WTC11 (cell line): ENCODE data around the gene SENP5. TPM values are rescaled to one million over a fixed set of nuclear protein-coding genes. Genes with fewer than 3 reads are reported as not detected.

Experiments
- ATAC-seq: fragments of 200-7000 bp; cut with Tn5 transposase; 2 replicates; pipeline ENCODE4 v1.10.0; 2021; ENCODE audit warnings: mild to moderate bottlenecking, moderate library complexity
- CTCF ChIA-PET: fragments of 300-600 bp; sonication (Branson Sonifier 250); formaldehyde crosslinking; loops from one replicate; lab custom pipeline; 2021; ENCODE audit warnings: antibody characterized with exemption; lab: Charles Lee
- POLR2A ChIA-PET: fragments of 350-600 bp; sonication (Branson Sonifier 250); formaldehyde crosslinking; loops from one replicate; lab custom pipeline; 2021; ENCODE audit warnings: antibody characterized with exemption; lab: Charles Lee
- DNase-seq: peaks from one replicate; pipeline ENCODE4 v3.0.0; 2021; ENCODE audit warnings: low spot score
- H3K27ac Mint-ChIP-seq: 2 replicates; pipeline ENCODE4 v1.8.0; 2021; ENCODE audit warnings: mixed read lengths
- H3K27me3 Mint-ChIP-seq: 2 replicates; pipeline ENCODE4 v1.8.0; 2021; ENCODE audit warnings: low read depth, mild to moderate bottlenecking, moderate library complexity, mixed read lengths
- H3K36me3 Mint-ChIP-seq: 2 replicates; pipeline ENCODE4 v1.8.0; 2021; ENCODE audit warnings: mixed read lengths
- H3K4me1 Mint-ChIP-seq: 2 replicates; pipeline ENCODE4 v1.8.0; 2022; ENCODE audit warnings: mixed read lengths
- H3K4me3 Mint-ChIP-seq: 2 replicates; pipeline ENCODE4 v1.8.0; 2021; ENCODE audit warnings: mild to moderate bottlenecking, moderate library complexity, mixed read lengths
- H3K9me3 Mint-ChIP-seq: 2 replicates; pipeline ENCODE4 v1.8.0; 2021; ENCODE audit warnings: mixed read lengths
- ATF1 ChIP-seq: sonication (generic); formaldehyde crosslinking; IDR thresholded peaks from 2 replicates; pipeline ENCODE4 v1.8.1; 2023; ENCODE audit warnings: mild to moderate bottlenecking, moderate library complexity, missing genetic modification reagents
- ERG ChIP-seq: fragments of 250-450 bp; sonication (Bioruptor Pico); IDR thresholded peaks from 2 replicates; pipeline ENCODE4 v1.8.0; 2021; ENCODE audit warnings: mild to moderate bottlenecking
- FOXK1 ChIP-seq: sonication (generic); formaldehyde crosslinking; IDR thresholded peaks from 2 replicates; pipeline ENCODE4 v1.8.0; 2022; ENCODE audit warnings: mild to moderate bottlenecking, moderate library complexity, missing genetic modification reagents
- IRF1 ChIP-seq: sonication (generic); formaldehyde crosslinking; IDR thresholded peaks from 2 replicates; pipeline ENCODE4 v1.8.0; 2023; ENCODE audit warnings: missing genetic modification reagents
- KAT7 ChIP-seq: sonication (generic); formaldehyde crosslinking; IDR thresholded peaks from 2 replicates; pipeline ENCODE4 v1.8.1; 2023; ENCODE audit warnings: missing genetic modification reagents, mild to moderate bottlenecking, borderline replicate concordance
- PREB ChIP-seq: sonication (generic); formaldehyde crosslinking; IDR thresholded peaks from 2 replicates; pipeline ENCODE4 v1.8.1; 2022; ENCODE audit warnings: mild to moderate bottlenecking, missing genetic modification reagents, moderate library complexity, borderline replicate concordance
- PRRX2 ChIP-seq: fragments of 250-450 bp; sonication (Bioruptor Pico); IDR thresholded peaks from 2 replicates; pipeline ENCODE4 v1.8.0; 2021; ENCODE audit warnings: mild to moderate bottlenecking
- RELA ChIP-seq: sonication (generic); formaldehyde crosslinking; IDR thresholded peaks from 2 replicates; pipeline ENCODE4 v1.8.1; 2022; ENCODE audit warnings: missing genetic modification reagents, mild to moderate bottlenecking, borderline replicate concordance
- TCF7 ChIP-seq: sonication (generic); formaldehyde crosslinking; IDR thresholded peaks from 2 replicates; pipeline ENCODE4 v1.8.0; 2022; ENCODE audit warnings: mild to moderate bottlenecking, low read depth, missing genetic modification reagents, moderate library complexity
- ZNF121 ChIP-seq: sonication (generic); formaldehyde crosslinking; IDR thresholded peaks from 2 replicates; pipeline ENCODE4 v1.8.0; 2023; ENCODE audit warnings: missing genetic modification reagents
- ZNF281 ChIP-seq: sonication (generic); formaldehyde crosslinking; IDR thresholded peaks from 2 replicates; pipeline ENCODE4 v1.8.0; 2023; ENCODE audit warnings: mild to moderate bottlenecking, missing genetic modification reagents
- ZNF317 ChIP-seq: sonication (generic); formaldehyde crosslinking; IDR thresholded peaks from 2 replicates; pipeline ENCODE4 v1.8.1; 2023; ENCODE audit warnings: low read depth, mild to moderate bottlenecking, moderate library complexity, missing genetic modification reagents, borderline replicate concordance
- ZNF396 ChIP-seq: fragments of 250-450 bp; sonication (Bioruptor Pico); IDR thresholded peaks from 2 replicates; pipeline ENCODE4 v1.8.0; 2021; ENCODE audit warnings: mild to moderate bottlenecking, moderate library complexity, borderline replicate concordance
- total RNA-seq: library from RNA; stranded (reverse); gene quantifications from 3 replicates; pipeline ENCODE4 v1.2.3, GENCODE V29; 2021
- TF ChIP-seq, protein P1 (sequence below): sonication (generic); formaldehyde crosslinking; IDR thresholded peaks from 2 replicates; pipeline ENCODE4 v1.8.1; 2023; ENCODE audit warnings: mild to moderate bottlenecking, moderate library complexity, missing genetic modification reagents
- TF ChIP-seq, protein P2 (sequence below): sonication (generic); formaldehyde crosslinking; IDR thresholded peaks from 2 replicates; pipeline ENCODE4 v1.8.1; 2023; ENCODE audit warnings: mild to moderate bottlenecking, missing genetic modification reagents, moderate library complexity
- TF ChIP-seq, protein P3 (sequence below): sonication (generic); formaldehyde crosslinking; IDR thresholded peaks from 2 replicates; pipeline ENCODE4 v1.8.1; 2023; ENCODE audit warnings: mild to moderate bottlenecking, missing genetic modification reagents, borderline replicate concordance
- TF ChIP-seq, protein P4 (sequence below): sonication (generic); formaldehyde crosslinking; IDR thresholded peaks from 2 replicates; pipeline ENCODE4 v1.8.1; 2023; ENCODE audit warnings: mild to moderate bottlenecking, missing genetic modification reagents, moderate library complexity
- TF ChIP-seq, protein P5 (sequence below): fragments of 250-450 bp; sonication (Bioruptor Pico); IDR thresholded peaks from 2 replicates; pipeline ENCODE4 v1.9.0; 2021; ENCODE audit warnings: mild to moderate bottlenecking
- TF ChIP-seq, protein P6 (sequence below): sonication (generic); formaldehyde crosslinking; IDR thresholded peaks from 2 replicates; pipeline ENCODE4 v1.8.1; 2022; ENCODE audit warnings: low read depth, mild to moderate bottlenecking, moderate library complexity, missing genetic modification reagents, borderline replicate concordance

SENP5 gene
- total RNA-seq, 1 experiment from 2014 or later, result 30.8 TPM

GRCh38 chr3:196942226-196942914, 74.7 kb downstream of the SENP5 start, which contains the start of gene NCBP2:
Gene NCBP2 (minus strand): TSS chr3:196942528. CDS start chr3:196942503, 25 bp downstream.
- CTCF ChIA-PET, result interaction anchor here (0.6 to 2.5 kb wide), 19 partner anchors 14 to 579 kb away, joined by 3 to 15 read pairs (median 3); partner anchors contain the start of genes FBXO45, PAK2, RNF168 and SENP5
- Mint-ChIP-seq H3K4me1 (peaks cover 31% of the 10 kb centered on the region), H3K27ac (peak within 1 kb of the TSS; percentile 98), H3K36me3 (peaks cover 31% of the 10 kb centered on the region), H3K4me3 (peak within 1 kb of the TSS; percentile 99), H3K27me3 (no peaks in the 10 kb centered on the region), H3K9me3 (no peaks in the 10 kb centered on the region)
- ATAC-seq (peak; percentile 91), DNase-seq (peak; percentile 99)
- POLR2A ChIA-PET, result interaction anchor here (0.7 to 2.6 kb wide), 7 partner anchors 74 to 539 kb away, joined by 3 to 16 read pairs (median 3); partner anchors contain the start of gene SENP5
- TF ChIP-seq, protein P1, sequence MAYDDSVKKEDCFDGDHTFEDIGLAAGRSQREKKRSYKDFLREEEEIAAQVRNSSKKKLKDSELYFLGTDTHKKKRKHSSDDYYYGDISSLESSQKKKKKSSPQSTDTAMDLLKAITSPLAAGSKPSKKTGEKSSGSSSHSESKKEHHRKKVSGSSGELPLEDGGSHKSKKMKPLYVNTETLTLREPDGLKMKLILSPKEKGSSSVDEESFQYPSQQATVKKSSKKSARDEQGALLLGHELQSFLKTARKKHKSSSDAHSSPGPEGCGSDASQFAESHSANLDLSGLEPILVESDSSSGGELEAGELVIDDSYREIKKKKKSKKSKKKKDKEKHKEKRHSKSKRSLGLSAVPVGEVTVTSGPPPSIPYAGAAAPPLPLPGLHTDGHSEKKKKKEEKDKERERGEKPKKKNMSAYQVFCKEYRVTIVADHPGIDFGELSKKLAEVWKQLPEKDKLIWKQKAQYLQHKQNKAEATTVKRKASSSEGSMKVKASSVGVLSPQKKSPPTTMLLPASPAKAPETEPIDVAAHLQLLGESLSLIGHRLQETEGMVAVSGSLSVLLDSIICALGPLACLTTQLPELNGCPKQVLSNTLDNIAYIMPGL, result peak; percentile 98
- TF ChIP-seq, protein P2, sequence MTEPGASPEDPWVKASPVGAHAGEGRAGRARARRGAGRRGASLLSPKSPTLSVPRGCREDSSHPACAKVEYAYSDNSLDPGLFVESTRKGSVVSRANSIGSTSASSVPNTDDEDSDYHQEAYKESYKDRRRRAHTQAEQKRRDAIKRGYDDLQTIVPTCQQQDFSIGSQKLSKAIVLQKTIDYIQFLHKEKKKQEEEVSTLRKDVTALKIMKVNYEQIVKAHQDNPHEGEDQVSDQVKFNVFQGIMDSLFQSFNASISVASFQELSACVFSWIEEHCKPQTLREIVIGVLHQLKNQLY, result no peak
- TF ChIP-seq, protein P3, sequence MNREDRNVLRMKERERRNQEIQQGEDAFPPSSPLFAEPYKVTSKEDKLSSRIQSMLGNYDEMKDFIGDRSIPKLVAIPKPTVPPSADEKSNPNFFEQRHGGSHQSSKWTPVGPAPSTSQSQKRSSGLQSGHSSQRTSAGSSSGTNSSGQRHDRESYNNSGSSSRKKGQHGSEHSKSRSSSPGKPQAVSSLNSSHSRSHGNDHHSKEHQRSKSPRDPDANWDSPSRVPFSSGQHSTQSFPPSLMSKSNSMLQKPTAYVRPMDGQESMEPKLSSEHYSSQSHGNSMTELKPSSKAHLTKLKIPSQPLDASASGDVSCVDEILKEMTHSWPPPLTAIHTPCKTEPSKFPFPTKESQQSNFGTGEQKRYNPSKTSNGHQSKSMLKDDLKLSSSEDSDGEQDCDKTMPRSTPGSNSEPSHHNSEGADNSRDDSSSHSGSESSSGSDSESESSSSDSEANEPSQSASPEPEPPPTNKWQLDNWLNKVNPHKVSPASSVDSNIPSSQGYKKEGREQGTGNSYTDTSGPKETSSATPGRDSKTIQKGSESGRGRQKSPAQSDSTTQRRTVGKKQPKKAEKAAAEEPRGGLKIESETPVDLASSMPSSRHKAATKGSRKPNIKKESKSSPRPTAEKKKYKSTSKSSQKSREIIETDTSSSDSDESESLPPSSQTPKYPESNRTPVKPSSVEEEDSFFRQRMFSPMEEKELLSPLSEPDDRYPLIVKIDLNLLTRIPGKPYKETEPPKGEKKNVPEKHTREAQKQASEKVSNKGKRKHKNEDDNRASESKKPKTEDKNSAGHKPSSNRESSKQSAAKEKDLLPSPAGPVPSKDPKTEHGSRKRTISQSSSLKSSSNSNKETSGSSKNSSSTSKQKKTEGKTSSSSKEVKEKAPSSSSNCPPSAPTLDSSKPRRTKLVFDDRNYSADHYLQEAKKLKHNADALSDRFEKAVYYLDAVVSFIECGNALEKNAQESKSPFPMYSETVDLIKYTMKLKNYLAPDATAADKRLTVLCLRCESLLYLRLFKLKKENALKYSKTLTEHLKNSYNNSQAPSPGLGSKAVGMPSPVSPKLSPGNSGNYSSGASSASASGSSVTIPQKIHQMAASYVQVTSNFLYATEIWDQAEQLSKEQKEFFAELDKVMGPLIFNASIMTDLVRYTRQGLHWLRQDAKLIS (CRISPR knock-in tag), result 0 out of 2 replicates have a peak, but pooled peaks have one; percentile 28
- TF ChIP-seq ZNF396 (CRISPR knock-in tag) (no peak), PREB (peak; percentile 78; the same call in 1 of the 2 replicates), ERG (CRISPR knock-in tag) (no peak), RELA (CRISPR knock-in tag) (0 out of 2 replicates have a peak, but pooled peaks have one; percentile 15), ZNF317 (CRISPR knock-in tag) (0 out of 2 replicates have a peak, but pooled peaks have one; percentile 45), FOXK1 (peak; percentile 98), PRRX2 (CRISPR knock-in tag) (no peak), IRF1 (CRISPR knock-in tag) (0 out of 2 replicates have a peak, but pooled peaks have one; percentile 68), ZNF281 (CRISPR knock-in tag) (0 out of 2 replicates have a peak, but pooled peaks have one; percentile 9), KAT7 (peak; percentile 96; the same call in 1 of the 2 replicates), ATF1 (peak; percentile 77), TCF7 (peak; percentile 76; the same call in 1 of the 2 replicates), ZNF121 (CRISPR knock-in tag) (peak; percentile 20; the same call in 1 of the 2 replicates)
- TF ChIP-seq, protein P4, sequence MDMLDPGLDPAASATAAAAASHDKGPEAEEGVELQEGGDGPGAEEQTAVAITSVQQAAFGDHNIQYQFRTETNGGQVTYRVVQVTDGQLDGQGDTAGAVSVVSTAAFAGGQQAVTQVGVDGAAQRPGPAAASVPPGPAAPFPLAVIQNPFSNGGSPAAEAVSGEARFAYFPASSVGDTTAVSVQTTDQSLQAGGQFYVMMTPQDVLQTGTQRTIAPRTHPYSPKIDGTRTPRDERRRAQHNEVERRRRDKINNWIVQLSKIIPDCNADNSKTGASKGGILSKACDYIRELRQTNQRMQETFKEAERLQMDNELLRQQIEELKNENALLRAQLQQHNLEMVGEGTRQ (CRISPR knock-in tag), result peak; percentile 52; the same call in 1 of the 2 replicates
- TF ChIP-seq, protein P5, sequence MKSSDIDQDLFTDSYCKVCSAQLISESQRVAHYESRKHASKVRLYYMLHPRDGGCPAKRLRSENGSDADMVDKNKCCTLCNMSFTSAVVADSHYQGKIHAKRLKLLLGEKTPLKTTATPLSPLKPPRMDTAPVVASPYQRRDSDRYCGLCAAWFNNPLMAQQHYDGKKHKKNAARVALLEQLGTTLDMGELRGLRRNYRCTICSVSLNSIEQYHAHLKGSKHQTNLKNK, result no peak
- TF ChIP-seq, protein P6, sequence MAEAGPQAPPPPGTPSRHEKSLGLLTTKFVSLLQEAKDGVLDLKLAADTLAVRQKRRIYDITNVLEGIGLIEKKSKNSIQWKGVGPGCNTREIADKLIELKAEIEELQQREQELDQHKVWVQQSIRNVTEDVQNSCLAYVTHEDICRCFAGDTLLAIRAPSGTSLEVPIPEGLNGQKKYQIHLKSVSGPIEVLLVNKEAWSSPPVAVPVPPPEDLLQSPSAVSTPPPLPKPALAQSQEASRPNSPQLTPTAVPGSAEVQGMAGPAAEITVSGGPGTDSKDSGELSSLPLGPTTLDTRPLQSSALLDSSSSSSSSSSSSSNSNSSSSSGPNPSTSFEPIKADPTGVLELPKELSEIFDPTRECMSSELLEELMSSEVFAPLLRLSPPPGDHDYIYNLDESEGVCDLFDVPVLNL, result 0 out of 2 replicates have a peak, but pooled peaks have one; percentile 29
